Breast epithelium (tissue), 4 donors: ENCODE measurements around the gene SIRT7. TPM values are rescaled to one million over a fixed set of nuclear protein-coding genes. Genes with fewer than 3 reads are reported as not detected.
A peak's percentile ranks its signal among the peaks of the same experiment; 100 is the strongest.

Experiments used
- DNase-seq, 2 donors: peaks; one replicate each; pipeline ENCODE4 v3.0.0-alpha.2; 2019; ENCODE audit warnings: low spot score in 2 of 2
- H3K27ac ChIP-seq, 2 donors: fragments of 200-600 bp; sonication (generic) in 1 of 2; one replicate each; pipeline ENCODE4 v1.5.1; 2016 to 2019; ENCODE audit warnings: mild to moderate bottlenecking in 1 of 2
- H3K27me3 ChIP-seq, 2 donors: fragments of 200-600 bp; sonication (generic) in 1 of 2; one replicate each; pipeline versions ENCODE4 v1.5.1 to v1.6.0; 2017 to 2019; ENCODE audit warnings: control low read depth in 1 of 2, mild to moderate bottlenecking in 1 of 2
- H3K36me3 ChIP-seq: fragments of 200-600 bp; one replicate; pipeline ENCODE4 v1.5.1; 2019
- H3K4me1 ChIP-seq, 2 donors: fragments of 200-600 bp; sonication (generic); one replicate each; pipeline ENCODE4 v1.5.1; 2016 to 2019; ENCODE audit warnings: control low read depth in 1 of 2
- H3K4me3 ChIP-seq, 3 donors: fragments of 200-600 bp; sonication (generic); 1 replicate in 2 of 3; 2 replicates in 1 of 3; pipeline ENCODE4 v1.5.1; 2016 to 2019; ENCODE audit warnings: mild to moderate bottlenecking in 3 of 3, moderate library complexity in 2 of 3
- H3K9me3 ChIP-seq, 2 donors: fragments of 200-600 bp; sonication (generic) in 1 of 2; one replicate each; pipeline ENCODE4 v1.5.1; 2016 to 2019; ENCODE audit warnings: control low read depth in 1 of 2
- CTCF ChIP-seq, 3 donors: fragments of 450-650 bp; IDR thresholded peaks; one replicate each; pipeline ENCODE4 v1.5.1; 2016 to 2017; ENCODE audit warnings: antibody characterized with exemption in 3 of 3, mild to moderate bottlenecking in 3 of 3, moderate library complexity in 3 of 3
- POLR2A ChIP-seq: fragments of 450-650 bp; IDR thresholded peaks from one replicate; pipeline ENCODE4 v1.6.1; 2016; ENCODE audit warnings: antibody characterized with exemption, mild to moderate bottlenecking, moderate library complexity
- POLR2AphosphoS5 ChIP-seq, 3 donors: sonication (generic); formaldehyde crosslinking; IDR thresholded peaks; one replicate each; pipeline ENCODE4 v1.6.1; 2017; ENCODE audit warnings: antibody characterized with exemption in 3 of 3
- intact Hi-C: fragments of 100-400 bp; cut with DNase I; formaldehyde crosslinking; loops from one replicate; pipeline ENCODE4 v1.15.1; 2023; ENCODE audit warnings: low total_unique reads
- total RNA-seq, 3 donors: library from RNA; depleted of rRNA; stranded (reverse); fragments of >200 nt; gene quantifications; one replicate each; pipeline ENCODE4 v1.1.0, GENCODE V29; 2016

The SIRT7 gene
- total RNA-seq, 3 donors from 2014 or later = 20.6 to 27.2 (median 25.8) TPM

GRCh38 chr17:81888105-81888987 is 29.6 kb downstream of the SIRT7 start:
- TF ChIP-seq CTCF (IDR thresholded peaks at IDR 0.05) (no peak), POLR2AphosphoS5 (IDR thresholded peaks at IDR 0.05) (no peak), POLR2A (no peak)
- no peaks in the 10 kb centered on the region for H3K27me3 ChIP-seq
- H3K9me3 ChIP-seq = no peaks in the 10 kb centered on the region
- peaks cover 4 to 7% of the 10 kb centered on the region in 2 donors for H3K4me1 ChIP-seq
- intact Hi-C loops = no loop called here
- no peak overlapping the region for H3K4me3 ChIP-seq
- no peak overlapping the region for H3K27ac ChIP-seq
- no peak for DNase-seq
- H3K36me3 ChIP-seq = no peaks in the 10 kb centered on the region

GRCh38 chr17:81885869-81886548 is 32.0 kb downstream of the SIRT7 start:
- H3K4me3 ChIP-seq = no peak overlapping the region
- intact Hi-C loops = no loop called here
- H3K9me3 ChIP-seq = no peaks in the 10 kb centered on the region
- H3K4me1 ChIP-seq = peaks cover 4 to 7% of the 10 kb centered on the region in 2 donors
- TF ChIP-seq POLR2AphosphoS5 (IDR thresholded peaks at IDR 0.05) = no peak
- no peak for TF ChIP-seq CTCF (IDR thresholded peaks at IDR 0.05)
- TF ChIP-seq POLR2A = no peak
- peak overlapping the region in 1 of 2 donors; percentile 11 for H3K27ac ChIP-seq
- DNase-seq = no peak
- H3K36me3 ChIP-seq = no peaks in the 10 kb centered on the region
- H3K27me3 ChIP-seq = no peaks in the 10 kb centered on the region

- H3K27ac ChIP-seq = peak overlapping the region in 1 of 2 donors; percentile 11
- intact Hi-C loops = no loop called here
These were observed 32.5 kb downstream of the SIRT7 start for GRCh38 chr17:81885454-81885853.

GRCh38 chr17:81884968-81885367 is 33.0 kb downstream of the SIRT7 start:
- TF ChIP-seq POLR2AphosphoS5 (IDR thresholded peaks at IDR 0.05) (no peak), CTCF (IDR thresholded peaks at IDR 0.05) (no peak), POLR2A (no peak)
- Histone ChIP-seq H3K4me3 (no peak overlapping the region), H3K36me3 (no peaks in the 10 kb centered on the region), H3K27ac (peak overlapping the region; percentile 22 to 52), H3K4me1 (peaks cover 0 to 2% of the 10 kb centered on the region in 2 donors), H3K27me3 (no peaks in the 10 kb centered on the region), H3K9me3 (no peaks in the 10 kb centered on the region)
- DNase-seq = no peak
- intact Hi-C loops = no loop called here

More at GRCh38 chr17:81885454-81885853, 32.5 kb downstream of the SIRT7 start:
- Histone ChIP-seq H3K4me1 (peaks cover 2 to 6% of the 10 kb centered on the region in 2 donors), H3K9me3 (no peaks in the 10 kb centered on the region), H3K4me3 (no peak overlapping the region), H3K27me3 (no peaks in the 10 kb centered on the region), H3K36me3 (no peaks in the 10 kb centered on the region)
- DNase-seq = no peak
- TF ChIP-seq POLR2AphosphoS5 (IDR thresholded peaks at IDR 0.05) = no peak
- TF ChIP-seq CTCF (IDR thresholded peaks at IDR 0.05) = no peak
- TF ChIP-seq POLR2A = no peak

GRCh38 chr17:81884520-81884919 is 33.5 kb downstream of the SIRT7 start:
- H3K36me3 ChIP-seq = no peaks in the 10 kb centered on the region
- intact Hi-C loops = no loop called here
- peak overlapping the region; percentile 22 to 52 for H3K27ac ChIP-seq
- H3K27me3 ChIP-seq = no peaks in the 10 kb centered on the region
- H3K9me3 ChIP-seq = no peaks in the 10 kb centered on the region
- no peak for TF ChIP-seq CTCF (IDR thresholded peaks at IDR 0.05)
- TF ChIP-seq POLR2A = no peak
- no peak for TF ChIP-seq POLR2AphosphoS5 (IDR thresholded peaks at IDR 0.05)
- DNase-seq = no peak
- no peaks in the 10 kb centered on the region for H3K4me1 ChIP-seq
- no peak overlapping the region for H3K4me3 ChIP-seq
